Astrocyte of the spinal cord (primary cell): ENCODE results near the gene SCN1A.

Experiments used
- DNase-seq: peaks from one replicate; pipeline ENCODE4 v3.0.0; 2011; ENCODE audit warnings: low read depth, low spot score
- H3K4me3 ChIP-seq: 2 replicates; pipeline ENCODE4 v1.5.1; 2011; ENCODE audit warnings: low read depth, mild to moderate bottlenecking, low read length, moderate library complexity
- CTCF ChIP-seq: IDR thresholded peaks from 2 replicates; pipeline ENCODE4 v1.5.1; 2012; ENCODE audit warnings: low read depth, mild to moderate bottlenecking, low read length, inconsistent platforms
- in situ Hi-C: cut with HindIII; loops from 2 replicates; pipeline ENCODE4 v1.10.0; 2017; ENCODE audit warnings: low sequenced_read_pairs

The SCN1A gene

GRCh38 chr2:166057370-166058164 lies 70.3 kb downstream of the SCN1A start:
- in situ Hi-C loops = no loop called here
- TF ChIP-seq CTCF = peak; percentile 43
- H3K4me3 ChIP-seq = no peak overlapping the region
- DNase-seq = peak; percentile 25

- DNase-seq = no peak
- in situ Hi-C loops = no loop called here
- no peak overlapping the region for H3K4me3 ChIP-seq
- TF ChIP-seq CTCF = no peak
These were observed 82.9 kb downstream of the SCN1A start for GRCh38 chr2:166044853-166045483.

- no peak for TF ChIP-seq CTCF
- no peak overlapping the region for H3K4me3 ChIP-seq
- in situ Hi-C loops = no loop called here
- no peak for DNase-seq
These were observed 84.9 kb downstream of the SCN1A start for GRCh38 chr2:166042768-166043390.

GRCh38 chr2:166042356-166042755 lies 85.5 kb downstream of the SCN1A start:
- no peak for TF ChIP-seq CTCF
- in situ Hi-C loops = no loop called here
- DNase-seq = no peak
- no peak overlapping the region for H3K4me3 ChIP-seq

- no peak for TF ChIP-seq CTCF
- no peak for DNase-seq
- in situ Hi-C loops = no loop called here
- no peak overlapping the region for H3K4me3 ChIP-seq
These were observed 86.2 kb downstream of the SCN1A start for GRCh38 chr2:166041613-166042012.

- no peak overlapping the region for H3K4me3 ChIP-seq
- no peak for DNase-seq
- in situ Hi-C loops = no loop called here
- no peak for TF ChIP-seq CTCF
These were observed 95.5 kb downstream of the SCN1A start for GRCh38 chr2:166032361-166032760.
